22Rv1 (cell line): ENCODE results near the gene KRT79.

Source experiments
- ZFX ChIP-seq: fragments of 450-650 bp; IDR thresholded peaks from 2 replicates; pipeline ENCODE4 v1.6.1; 2017; ENCODE audit warnings: antibody characterized with exemption, borderline replicate concordance
- TF ChIP-seq, protein P1 (sequence below): fragments of 450-650 bp; IDR thresholded peaks from 2 replicates; pipeline ENCODE4 v1.5.1; 2017; ENCODE audit warnings: mild to moderate bottlenecking

DNA sequence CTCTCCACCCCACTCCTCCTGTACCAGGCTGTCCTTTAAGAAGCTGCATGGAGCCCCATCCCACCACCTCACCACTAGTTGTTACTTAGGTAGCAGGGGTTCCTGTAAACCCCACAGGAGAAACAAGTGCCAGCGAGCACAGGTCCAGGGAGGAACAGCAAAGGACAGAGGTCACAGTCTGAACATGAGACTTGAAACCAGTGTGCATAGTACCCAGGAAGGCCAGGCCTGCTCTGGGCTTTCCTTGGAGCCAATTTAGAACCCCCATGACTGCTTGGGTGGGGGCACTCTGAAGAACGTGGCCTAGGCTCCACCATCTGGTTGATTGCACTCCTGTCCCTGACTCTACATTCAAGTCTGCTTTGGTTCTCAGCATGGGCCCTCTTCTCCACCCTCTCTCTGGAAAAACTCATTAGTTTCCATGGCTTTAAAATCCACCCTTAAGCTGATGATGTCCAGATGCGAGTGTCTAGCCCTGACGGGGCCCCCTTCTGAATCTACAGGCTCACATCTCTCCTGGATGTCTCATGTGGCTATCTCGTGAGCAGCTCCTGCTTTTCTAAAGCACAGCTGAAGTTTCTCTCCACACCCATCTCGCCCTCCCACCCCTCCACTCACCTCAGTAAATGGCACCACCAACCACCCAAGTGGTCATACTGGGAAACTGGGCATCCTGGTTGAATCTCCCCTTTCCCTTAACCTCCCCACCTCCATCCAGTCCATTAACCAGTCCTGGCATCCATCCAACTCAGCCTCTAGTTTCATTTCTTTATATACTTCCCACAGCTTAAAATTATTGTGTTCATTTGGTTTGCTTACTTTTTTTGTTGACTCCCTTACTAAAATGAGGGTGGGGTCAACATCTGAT, 46.6 kb downstream of the KRT79 start:
- TF ChIP-seq, protein P1, sequence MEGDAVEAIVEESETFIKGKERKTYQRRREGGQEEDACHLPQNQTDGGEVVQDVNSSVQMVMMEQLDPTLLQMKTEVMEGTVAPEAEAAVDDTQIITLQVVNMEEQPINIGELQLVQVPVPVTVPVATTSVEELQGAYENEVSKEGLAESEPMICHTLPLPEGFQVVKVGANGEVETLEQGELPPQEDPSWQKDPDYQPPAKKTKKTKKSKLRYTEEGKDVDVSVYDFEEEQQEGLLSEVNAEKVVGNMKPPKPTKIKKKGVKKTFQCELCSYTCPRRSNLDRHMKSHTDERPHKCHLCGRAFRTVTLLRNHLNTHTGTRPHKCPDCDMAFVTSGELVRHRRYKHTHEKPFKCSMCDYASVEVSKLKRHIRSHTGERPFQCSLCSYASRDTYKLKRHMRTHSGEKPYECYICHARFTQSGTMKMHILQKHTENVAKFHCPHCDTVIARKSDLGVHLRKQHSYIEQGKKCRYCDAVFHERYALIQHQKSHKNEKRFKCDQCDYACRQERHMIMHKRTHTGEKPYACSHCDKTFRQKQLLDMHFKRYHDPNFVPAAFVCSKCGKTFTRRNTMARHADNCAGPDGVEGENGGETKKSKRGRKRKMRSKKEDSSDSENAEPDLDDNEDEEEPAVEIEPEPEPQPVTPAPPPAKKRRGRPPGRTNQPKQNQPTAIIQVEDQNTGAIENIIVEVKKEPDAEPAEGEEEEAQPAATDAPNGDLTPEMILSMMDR, result no peak
- TF ChIP-seq ZFX, result no peak
